Dermis microvascular lymphatic vessel endothelial cell (primary cell): ENCODE results near the gene ENO2. TPM values are rescaled to one million over a fixed set of nuclear protein-coding genes. Genes with fewer than 3 reads are reported as not detected.

ENCODE experiments used
- DNase-seq, 2 donors: peaks; one replicate each; pipeline versions ENCODE4 v3.0.0 to v3.0.0-alpha.2; 2010; ENCODE audit warnings: low read depth in 2 of 2
- total RNA-seq: library from RNA; depleted of rRNA; stranded (reverse); fragments of >200 nt; gene quantifications from 2 replicates; pipeline ENCODE4 v1.2.1, GENCODE V29; 2014

Gene ENO2
- total RNA-seq, 1 donor from 2014 or later: 1.0 TPM

- DNase-seq: no peak
These were observed 45.6 kb downstream of the ENO2 start for GRCh38 chr12:6959805-6960592.

GRCh38 chr12:6960593-6961277 lies 46.4 kb downstream of the ENO2 start:
- DNase-seq: no peak

GRCh38 chr12:6961278-6961694 lies 46.9 kb downstream of the ENO2 start:
- peak in 1 of 2 donors; percentile 36 for DNase-seq

- DNase-seq: peak in 1 of 2 donors; percentile 70
These were observed 47.4 kb downstream of the ENO2 start for GRCh38 chr12:6961695-6962284.

GRCh38 chr12:6962285-6963015 lies 48.1 kb downstream of the ENO2 start:
- no peak for DNase-seq

- no peak for DNase-seq
These were observed 48.8 kb downstream of the ENO2 start for GRCh38 chr12:6963016-6963731.

- no peak for DNase-seq
These were observed 49.5 kb downstream of the ENO2 start for GRCh38 chr12:6963791-6964413.

DNA sequence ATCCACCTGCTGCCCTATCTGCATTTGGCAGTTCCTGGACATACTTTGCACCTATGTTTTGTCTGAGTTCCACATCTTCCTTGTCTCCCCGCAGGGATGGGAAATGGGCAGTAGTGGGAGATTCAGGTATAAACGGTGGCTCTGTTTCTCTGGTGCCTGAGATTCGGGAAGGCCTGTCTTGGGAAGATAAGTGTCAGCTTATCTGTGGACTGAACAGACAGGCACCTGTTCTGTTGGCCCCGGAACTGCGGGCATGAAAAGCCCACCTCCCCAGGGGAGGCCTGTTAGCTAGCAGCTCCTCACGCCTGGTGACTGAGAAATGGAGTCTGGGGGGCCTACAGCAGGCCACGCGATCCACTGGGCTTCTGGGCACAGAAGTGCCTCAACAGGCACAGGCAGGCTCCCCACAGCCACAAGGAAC lies 50.2 kb downstream of the ENO2 start:
- DNase-seq: no peak

- peak; percentile 75 to 84 for DNase-seq
These were observed 50.8 kb downstream of the ENO2 start for GRCh38 chr12:6965026-6965661.

DNA sequence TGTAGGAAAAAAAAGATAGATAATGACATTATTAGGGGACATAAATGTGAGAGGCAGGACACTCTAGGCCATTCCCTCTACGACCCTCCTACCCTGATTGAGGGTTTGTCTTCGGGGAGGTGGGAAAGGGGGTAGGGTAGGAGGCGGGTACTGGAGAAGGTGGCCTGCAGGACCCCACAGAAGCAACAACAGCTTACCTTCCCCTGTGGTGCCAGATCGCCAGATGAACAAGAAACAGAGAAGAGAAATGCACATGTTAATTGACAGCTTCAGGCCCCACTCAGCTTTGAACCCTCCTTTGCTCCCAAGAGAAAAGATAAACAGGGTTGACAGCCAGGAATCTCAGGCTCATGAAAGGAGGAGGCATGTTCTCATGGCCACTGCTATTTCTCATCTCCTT lies 51.3 kb downstream of the ENO2 start:
- DNase-seq: no peak

GRCh38 chr12:6966351-6966750 lies 52.0 kb downstream of the ENO2 start:
- DNase-seq: no peak

DNA sequence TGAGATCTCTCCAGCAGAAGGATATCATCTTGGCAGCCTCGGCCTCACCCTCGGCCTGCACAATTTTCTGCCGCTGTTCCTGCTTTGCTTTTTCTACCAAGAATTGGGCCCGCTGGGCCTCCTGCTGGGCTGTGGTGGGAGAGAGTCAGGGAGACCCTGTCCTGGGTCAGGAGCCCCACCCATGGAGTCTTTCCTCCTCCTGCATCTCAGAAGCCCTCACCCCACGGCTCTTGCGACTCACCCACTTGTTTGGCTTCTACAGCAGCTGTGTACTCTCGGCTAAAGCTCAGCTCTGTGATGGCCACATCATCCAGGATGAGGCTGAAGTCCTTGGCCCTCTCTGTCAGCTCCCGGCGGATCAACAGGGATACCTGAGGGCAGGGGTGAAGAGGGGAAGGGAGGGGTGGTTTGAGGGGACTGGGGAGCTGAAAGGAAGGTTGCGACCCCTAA lies 53.3 kb downstream of the ENO2 start:
- DNase-seq: no peak

- DNase-seq: no peak
These were observed 54.0 kb downstream of the ENO2 start for GRCh38 chr12:6968426-6968825.

GRCh38 chr12:6970096-6970527 lies 55.7 kb downstream of the ENO2 start:
- DNase-seq: no peak

Other genes with a start within 250 kb of the ENO2 start
- gene ZNF384, start 225.2 kb upstream of the ENO2 start, total RNA-seq: 6.4 and 11.6 TPM in 2 replicates
- gene PIANP, start 213.8 kb upstream of the ENO2 start, total RNA-seq: not detected in 2 replicates
- 35.8 and 50.4 TPM in 2 replicates for gene COPS7A, start 190.5 kb upstream of the ENO2 start, total RNA-seq
- 76.4 and 115 TPM in 2 replicates for gene MLF2, start 161.4 kb upstream of the ENO2 start, total RNA-seq
- 43.3 and 50.8 TPM in 2 replicates for gene PTMS, start 148.2 kb upstream of the ENO2 start, total RNA-seq
- gene LAG3, start 142.1 kb upstream of the ENO2 start, total RNA-seq: under 0.01 and 0.13 TPM in 2 replicates
- not detected in 2 replicates for gene CD4, start 125.1 kb upstream of the ENO2 start, total RNA-seq
- gene GPR162, start 92.8 kb upstream of the ENO2 start, total RNA-seq: 0.51 and 0.76 TPM in 2 replicates
- 18.2 and 22.6 TPM in 2 replicates for gene P3H3, start 86.2 kb upstream of the ENO2 start, total RNA-seq
- gene GNB3, start 73.7 kb upstream of the ENO2 start, total RNA-seq: 0.13 and 0.25 TPM in 2 replicates
- 5.7 and 11.8 TPM in 2 replicates for gene CDCA3, start 63.3 kb upstream of the ENO2 start, total RNA-seq
- 82.5 and 83.7 TPM in 2 replicates for gene USP5, start 62.4 kb upstream of the ENO2 start, total RNA-seq
- 778 and 977 TPM in 2 replicates for gene TPI1, start 47.0 kb upstream of the ENO2 start, total RNA-seq
- 2.9 and 3.3 TPM in 2 replicates for gene SPSB2, start 41.3 kb upstream of the ENO2 start, total RNA-seq
- 2.0 and 2.1 TPM in 2 replicates for gene LRRC23, start 9.8 kb upstream of the ENO2 start, total RNA-seq
- 5.1 and 12.1 TPM in 2 replicates for gene ATN1, start 13.4 kb downstream of the ENO2 start, total RNA-seq
- gene RNU7-1, start 29.2 kb downstream of the ENO2 start, total RNA-seq: not detected in 2 replicates
- 88.7 and 206 TPM in 2 replicates for gene C12orf57, start 29.4 kb downstream of the ENO2 start, total RNA-seq
- gene PTPN6, start 36.8 kb downstream of the ENO2 start, total RNA-seq: 2.4 and 2.6 TPM in 2 replicates
- 158 and 184 TPM in 2 replicates for gene PHB2, start 56.1 kb downstream of the ENO2 start, total RNA-seq
- gene EMG1, start 56.3 kb downstream of the ENO2 start, total RNA-seq: 30.2 and 30.8 TPM in 2 replicates
- gene LPCAT3, start 103.9 kb downstream of the ENO2 start, total RNA-seq: 9.7 and 11.3 TPM in 2 replicates
- gene C1S, start 146.1 kb downstream of the ENO2 start, total RNA-seq: 0.13 TPM in 2 replicates
- 0.77 and 1.1 TPM in 2 replicates for gene C1R, start 177.9 kb downstream of the ENO2 start, total RNA-seq
- gene C1RL, start 194.6 kb downstream of the ENO2 start, total RNA-seq: 13.4 and 15.6 TPM in 2 replicates
- gene RBP5, start 214.3 kb downstream of the ENO2 start, total RNA-seq: 0.26 and 0.38 TPM in 2 replicates
- 15.0 and 29.0 TPM in 2 replicates for gene CLSTN3, start 215.8 kb downstream of the ENO2 start, total RNA-seq